GM12873 (cell line): ENCODE data around the gene BNC2.

Experiments
- TF ChIP-seq, protein P1 (sequence below): IDR thresholded peaks from 2 replicates; pipeline ENCODE4 v1.5.1; 2012; ENCODE audit warnings: low read depth, mild to moderate bottlenecking, moderate library complexity, low read length, control low read depth; ENCODE audit not compliant: insufficient read depth; ENCODE audit errors: missing control alignments

BNC2 gene

DNA sequence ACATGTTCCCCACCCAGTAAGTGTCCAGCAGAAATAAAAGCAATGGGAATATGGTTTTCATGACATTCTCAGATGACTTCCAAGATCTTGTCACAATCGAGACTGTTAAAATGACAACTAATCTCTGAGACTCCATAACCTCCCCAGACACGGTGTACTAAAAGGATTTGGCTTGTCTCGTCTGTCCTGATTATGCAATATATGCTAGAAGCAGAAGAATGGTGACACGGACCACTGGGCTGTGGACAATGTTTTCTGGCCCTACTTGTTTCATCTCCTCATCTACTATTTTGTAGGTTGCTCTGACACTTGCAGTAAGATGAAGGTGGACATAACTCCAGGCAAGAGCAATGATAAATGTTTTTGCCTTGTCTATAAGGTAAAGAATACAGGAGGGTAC is 56.6 kb downstream of the BNC2 start:
- TF ChIP-seq, protein P1, sequence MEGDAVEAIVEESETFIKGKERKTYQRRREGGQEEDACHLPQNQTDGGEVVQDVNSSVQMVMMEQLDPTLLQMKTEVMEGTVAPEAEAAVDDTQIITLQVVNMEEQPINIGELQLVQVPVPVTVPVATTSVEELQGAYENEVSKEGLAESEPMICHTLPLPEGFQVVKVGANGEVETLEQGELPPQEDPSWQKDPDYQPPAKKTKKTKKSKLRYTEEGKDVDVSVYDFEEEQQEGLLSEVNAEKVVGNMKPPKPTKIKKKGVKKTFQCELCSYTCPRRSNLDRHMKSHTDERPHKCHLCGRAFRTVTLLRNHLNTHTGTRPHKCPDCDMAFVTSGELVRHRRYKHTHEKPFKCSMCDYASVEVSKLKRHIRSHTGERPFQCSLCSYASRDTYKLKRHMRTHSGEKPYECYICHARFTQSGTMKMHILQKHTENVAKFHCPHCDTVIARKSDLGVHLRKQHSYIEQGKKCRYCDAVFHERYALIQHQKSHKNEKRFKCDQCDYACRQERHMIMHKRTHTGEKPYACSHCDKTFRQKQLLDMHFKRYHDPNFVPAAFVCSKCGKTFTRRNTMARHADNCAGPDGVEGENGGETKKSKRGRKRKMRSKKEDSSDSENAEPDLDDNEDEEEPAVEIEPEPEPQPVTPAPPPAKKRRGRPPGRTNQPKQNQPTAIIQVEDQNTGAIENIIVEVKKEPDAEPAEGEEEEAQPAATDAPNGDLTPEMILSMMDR: no peak

DNA sequence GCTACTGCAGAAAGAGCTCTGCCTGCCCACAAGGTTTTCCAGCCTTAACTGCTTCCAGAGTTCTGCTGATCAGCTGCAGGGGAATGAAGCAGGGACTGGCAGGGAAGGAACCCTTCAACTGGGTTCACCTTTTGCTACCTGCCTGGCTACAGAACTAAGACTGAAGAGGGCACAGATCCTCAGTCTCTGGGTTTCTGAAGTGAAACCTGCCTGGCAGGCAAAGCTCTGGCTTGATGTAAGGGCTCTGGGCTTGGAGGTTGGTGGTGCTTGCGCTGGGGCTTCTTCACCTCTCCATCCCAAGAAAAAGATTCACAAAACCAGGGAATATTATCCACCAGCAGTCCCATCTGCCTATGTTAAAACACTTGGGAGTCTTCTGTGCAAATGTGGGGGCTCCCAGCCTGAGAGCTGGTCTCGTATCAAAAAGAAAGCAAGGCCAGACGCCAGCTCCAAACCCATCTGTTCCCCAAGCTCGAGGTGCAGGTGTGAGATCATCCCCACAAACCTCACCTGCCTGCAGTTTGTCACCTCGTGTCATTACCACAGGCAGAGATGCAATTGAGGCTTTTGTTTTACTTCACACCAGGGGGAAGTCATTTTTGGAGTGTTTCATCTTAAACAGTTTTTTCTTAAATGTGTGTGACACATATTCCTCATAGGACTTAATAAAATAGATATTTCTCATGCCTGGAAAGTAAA is 58.3 kb downstream of the BNC2 start:
- TF ChIP-seq, protein P1: no peak

DNA sequence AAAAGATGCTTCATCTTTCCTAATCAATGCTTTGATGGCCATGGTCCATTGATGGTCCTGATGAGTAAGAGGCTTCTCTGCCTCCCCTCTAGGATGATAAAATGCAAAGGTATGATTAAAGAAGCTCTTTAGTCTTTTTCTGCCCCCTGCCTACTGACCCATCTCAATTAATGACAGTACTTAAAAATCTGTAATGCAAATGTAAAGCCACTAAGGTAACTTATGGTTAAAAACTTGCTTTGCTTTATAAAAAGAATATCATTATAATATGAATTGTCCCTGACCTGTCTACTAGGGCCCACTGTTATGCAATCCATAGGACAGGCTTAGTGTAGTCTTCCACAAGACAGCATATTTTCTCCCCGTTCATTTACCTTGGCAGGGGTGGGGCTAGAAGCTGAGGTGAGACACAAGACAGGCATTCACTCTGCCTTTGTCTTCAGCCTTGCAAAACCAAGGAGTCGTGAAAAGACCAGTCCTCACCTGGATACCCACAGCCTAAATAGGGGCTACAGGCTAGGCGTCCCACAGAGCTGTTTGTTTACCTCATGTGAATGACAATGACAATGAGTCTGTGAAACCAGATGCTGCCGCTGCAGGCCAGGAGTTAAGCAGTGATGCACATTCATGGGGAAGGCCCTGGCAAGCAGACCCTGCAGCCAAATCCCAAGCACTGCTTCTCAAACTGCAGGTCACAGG is 60.4 kb downstream of the BNC2 start:
- TF ChIP-seq, protein P1: no peak

DNA sequence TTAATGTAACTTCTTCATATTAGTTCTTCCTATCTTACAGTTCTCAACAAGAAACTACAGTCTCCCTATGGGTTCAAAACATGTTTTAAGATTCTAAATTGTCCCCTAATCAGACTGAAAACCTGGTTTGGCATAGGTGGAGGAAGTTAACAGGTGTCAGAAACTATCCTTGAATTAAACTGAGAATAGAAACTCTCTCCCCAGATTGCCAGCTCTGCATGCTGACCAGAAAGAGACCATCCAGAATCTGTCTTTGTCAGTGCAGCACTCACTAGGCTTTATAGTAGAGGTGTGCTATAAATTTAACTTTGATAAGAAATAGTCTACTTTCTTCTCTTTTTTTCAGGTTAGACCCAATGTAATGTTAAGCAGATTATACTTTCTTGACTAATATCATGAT is 63.8 kb downstream of the BNC2 start:
- TF ChIP-seq, protein P1: no peak

DNA sequence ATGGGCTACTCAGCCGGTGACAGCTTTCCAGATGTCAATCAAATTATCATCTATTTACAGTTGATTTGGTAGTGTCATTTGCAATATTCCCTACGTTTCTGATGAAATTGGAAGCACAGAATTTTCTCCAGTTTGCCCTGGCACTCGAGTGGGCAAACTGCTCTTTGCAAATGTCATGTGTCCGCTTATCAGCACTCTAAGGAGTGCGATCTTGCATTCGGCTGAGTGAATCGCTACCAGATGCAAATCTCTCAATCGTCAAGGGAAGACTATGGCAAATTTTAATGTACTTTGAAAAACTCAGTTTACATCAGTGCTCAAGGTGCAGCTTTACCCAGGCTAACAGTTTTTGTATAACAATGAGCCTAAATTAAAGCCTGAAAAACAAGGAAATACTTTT is 66.8 kb downstream of the BNC2 start:
- TF ChIP-seq, protein P1: no peak

DNA sequence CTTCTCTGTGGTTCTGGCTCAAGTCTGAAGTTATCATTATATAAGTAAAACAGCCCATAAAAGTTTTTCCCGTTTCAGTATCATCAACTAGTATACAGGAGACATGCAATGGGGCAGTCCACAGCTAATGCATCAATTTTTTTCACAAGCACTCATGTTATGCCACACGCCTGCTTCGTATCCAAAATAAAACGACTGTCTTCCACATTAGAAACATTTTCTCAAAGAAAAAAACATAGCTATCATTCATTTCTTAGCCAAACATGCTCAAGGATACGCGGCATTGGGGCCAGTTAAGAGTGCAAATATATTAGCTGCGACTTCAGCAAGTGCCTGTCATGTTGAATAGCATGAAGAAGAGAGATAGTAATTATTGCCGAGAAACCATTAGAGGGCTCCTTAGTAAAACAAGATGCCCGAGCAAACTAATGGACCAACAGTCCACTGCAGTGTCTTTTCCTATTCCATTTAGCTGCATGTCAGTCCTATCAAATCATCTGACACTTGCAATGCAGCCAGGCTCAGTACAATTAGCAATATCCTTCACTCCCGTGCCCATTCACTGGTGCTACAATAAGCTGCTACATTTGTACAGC is 68.5 kb downstream of the BNC2 start:
- TF ChIP-seq, protein P1: no peak

DNA sequence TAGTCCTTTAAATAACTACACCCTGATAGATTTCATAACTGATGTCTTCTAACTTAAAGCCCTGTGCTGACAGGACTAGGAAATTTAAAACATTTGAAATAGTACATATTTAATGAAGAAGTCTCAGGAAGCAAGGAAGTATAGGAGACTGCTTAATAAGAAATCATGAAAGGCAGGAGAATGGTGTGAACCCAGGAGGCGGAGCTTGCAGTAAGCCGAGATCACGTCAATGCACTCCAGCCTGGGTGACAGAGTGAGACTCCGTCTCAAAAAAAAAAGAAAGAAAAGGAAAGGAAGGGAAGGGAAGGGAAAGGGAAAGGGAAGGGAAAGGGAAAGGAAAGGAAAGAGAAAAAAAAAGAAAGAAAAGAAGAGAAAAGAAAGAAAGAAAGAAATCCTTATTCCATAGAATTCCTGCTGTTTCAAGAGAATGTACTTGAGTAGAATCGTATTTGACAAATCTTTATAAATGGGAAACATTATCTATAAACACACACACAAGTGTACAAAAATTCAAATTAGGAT is 74.1 kb downstream of the BNC2 start:
- TF ChIP-seq, protein P1: no peak
